ENCODE measurements around the gene DGKA.
"Not testable (repeated sequence)": the region's sequence is repeated elsewhere in the genome, so short reads cannot be mapped to it uniquely, and the experiment has no call there.

Gene DGKA

DNA sequence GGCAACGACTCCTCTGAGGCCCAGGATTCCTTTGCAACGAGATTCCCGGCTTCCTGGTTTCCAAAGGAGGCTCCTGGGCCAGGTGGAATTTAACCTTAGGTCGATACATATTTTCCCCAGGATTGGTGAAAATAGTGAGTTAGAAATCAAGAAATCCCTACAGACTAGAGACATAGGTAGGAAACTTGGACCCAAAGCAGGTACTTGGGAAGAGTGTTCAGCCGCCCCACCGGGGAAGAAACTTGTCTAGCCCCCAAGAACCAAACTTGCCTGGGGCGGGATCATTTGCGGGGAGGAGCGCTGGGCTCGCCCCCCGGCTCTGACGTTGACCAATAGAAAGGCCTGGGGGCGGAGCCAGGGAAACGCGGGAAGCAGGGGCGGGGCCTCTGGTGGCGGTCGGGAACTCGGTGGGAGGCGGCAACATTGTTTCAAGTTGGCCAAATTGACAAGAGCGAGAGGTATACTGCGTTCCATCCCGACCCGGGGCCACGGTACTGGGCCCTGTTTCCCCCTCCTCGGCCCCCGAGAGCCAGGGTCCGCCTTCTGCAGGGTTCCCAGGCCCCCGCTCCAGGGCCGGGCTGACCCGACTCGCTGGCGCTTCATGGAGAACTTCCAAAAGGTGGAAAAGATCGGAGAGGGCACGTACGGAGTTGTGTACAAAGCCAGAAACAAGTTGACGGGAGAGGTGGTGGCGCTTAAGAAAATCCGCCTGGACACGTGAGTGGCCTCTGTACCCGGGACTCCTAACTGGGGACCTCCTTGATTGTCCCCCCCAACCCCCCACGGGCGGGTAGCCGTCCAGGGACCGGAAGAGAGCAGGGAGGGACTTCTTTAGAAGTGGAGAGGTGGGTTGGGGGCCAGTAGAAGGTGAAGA lies 35.7 kb downstream of the DGKA start, which contains the start of gene CDK2:
TSS of gene CDK2 (plus strand) at position 423 of the 874 bp plus-strand sequence. CDS start at position 602, 179 bp downstream.
- in situ Hi-C loops (cut with HindIII; ENCODE audit: low sequenced_read_pairs) = no loop called here

DNA sequence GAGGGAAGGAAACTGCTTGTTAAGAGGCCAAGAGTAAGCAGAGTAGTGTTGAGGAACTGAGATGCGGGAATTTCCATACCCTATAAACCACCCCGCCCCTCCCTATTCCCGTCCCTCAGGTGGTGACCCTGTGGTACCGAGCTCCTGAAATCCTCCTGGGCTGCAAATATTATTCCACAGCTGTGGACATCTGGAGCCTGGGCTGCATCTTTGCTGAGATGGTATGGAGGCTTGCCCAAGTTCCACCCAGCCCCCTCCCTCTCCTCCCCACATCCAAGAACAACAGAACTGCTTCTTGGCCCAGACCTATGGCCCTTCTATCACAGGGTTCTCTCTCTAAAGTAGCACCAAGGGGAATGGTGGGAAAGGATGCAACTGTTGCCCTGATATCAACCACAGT lies 38.4 kb downstream of the DGKA start:
- in situ Hi-C loops (cut with HindIII; ENCODE audit: low sequenced_read_pairs) = no loop called here

DNA sequence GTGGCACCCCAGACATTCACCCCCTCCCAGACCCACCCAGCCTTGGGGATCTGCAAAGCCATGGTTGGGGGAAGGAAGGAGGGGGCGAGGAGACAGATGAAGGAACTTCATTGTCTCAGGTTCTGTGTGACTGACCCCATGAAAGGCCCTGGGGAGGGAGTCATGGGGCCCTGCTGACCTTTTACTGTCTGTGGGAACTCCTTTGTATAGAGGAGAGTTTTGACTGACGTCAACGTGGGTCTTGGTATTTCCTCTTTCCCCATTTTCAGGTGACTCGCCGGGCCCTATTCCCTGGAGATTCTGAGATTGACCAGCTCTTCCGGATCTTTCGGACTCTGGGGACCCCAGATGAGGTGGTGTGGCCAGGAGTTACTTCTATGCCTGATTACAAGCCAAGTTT lies 39.8 kb downstream of the DGKA start:
- in situ Hi-C loops (cut with HindIII; ENCODE audit: low sequenced_read_pairs) = no loop called here

DNA sequence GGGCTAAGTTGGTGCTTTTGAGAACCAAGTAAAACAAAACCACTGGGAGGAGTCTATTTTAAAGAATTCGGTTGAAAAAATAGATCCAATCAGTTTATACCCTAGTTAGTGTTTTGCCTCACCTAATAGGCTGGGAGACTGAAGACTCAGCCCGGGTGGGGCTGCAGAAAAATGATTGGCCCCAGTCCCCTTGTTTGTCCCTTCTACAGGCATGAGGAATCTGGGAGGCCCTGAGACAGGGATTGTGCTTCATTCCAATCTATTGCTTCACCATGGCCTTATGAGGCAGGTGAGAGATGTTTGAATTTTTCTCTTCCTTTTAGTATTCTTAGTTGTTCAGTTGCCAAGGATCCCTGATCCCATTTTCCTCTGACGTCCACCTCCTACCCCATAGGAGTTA lies 41.1 kb downstream of the DGKA start:
- in situ Hi-C loops (cut with HindIII; ENCODE audit: low sequenced_read_pairs) = no loop called here

DNA sequence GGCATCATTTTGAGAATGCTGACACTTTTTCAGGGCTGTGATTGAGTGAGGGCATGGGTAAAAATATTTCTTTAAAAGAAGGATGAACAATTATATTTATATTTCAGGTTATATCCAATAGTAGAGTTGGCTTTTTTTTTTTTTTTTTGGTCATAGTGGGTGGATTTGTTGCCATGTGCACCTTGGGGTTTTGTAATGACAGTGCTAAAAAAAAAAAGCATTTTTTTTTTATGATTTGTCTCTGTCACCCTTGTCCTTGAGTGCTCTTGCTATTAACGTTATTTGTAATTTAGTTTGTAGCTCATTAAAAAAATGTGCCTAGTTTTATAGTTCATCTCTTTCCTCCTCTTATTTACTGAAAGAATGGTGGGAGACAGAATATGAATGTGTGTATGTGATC lies 41.5 kb downstream of the DGKA start:
- in situ Hi-C loops (cut with HindIII; ENCODE audit: low sequenced_read_pairs) = no loop called here

DNA sequence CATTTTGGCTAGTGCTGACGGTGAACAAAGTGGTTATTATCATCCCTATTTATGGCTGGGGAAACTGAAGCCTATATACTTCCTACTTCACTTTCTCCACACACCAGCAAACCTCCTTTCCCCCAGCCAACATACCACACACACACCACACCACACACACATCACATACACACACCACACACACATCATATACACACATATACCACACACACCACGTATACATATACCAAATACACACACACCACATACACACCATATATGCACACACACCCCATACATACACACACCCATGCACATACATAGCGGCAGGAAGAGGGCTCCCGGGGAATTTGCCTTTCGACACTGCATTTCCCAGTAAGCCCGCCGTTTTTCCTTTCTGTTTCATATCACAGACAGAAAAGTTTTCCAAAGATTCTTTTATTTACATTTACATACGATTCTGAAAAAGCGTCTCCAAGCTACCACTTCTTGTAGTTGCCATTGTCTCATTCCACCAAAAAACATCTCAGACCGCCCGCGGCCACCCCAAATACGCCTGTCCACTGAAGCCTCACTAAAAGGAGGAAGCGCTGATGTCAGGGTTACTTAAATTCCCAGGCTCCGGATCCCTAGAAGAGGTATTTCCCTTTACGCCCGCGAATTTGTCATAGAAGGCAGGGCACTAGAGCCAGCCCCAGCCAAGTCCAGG lies 42.1 kb downstream of the DGKA start:
- in situ Hi-C loops (cut with HindIII; ENCODE audit: low sequenced_read_pairs) = no loop called here

DNA sequence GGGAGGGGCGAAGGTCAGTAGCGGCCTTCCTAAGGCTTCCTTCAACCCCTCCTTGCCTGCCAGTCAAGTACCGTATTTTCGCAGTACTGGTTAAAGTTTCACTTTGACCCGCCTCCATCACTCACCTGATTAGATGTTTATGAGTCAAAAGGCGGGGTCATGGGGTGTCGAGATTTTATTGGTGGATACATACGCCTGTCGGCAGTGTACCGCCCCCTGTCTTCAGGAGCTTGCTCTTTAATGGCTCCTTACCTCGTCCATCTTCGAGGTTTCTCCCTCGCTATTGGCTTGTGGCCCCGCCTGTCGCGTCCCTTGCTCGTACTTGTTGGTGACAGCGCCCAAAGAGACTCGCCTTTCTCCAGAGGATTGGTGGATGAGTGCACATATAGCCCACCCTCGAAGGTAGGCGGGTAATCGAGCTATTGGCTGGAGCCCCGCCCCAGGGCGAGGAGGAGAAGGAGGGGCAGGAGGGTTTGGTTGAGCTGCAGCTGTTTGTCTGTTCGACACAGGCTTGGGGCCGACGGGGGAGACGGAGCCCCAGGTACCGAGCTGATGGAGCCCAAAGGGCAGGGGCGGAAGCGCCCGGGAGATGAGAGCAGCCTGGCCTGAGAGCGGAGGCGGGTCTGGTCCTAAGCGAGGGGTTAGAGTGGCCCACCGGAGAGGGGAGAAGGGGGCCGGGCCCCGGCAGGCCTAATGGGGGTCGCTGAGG lies 42.8 kb downstream of the DGKA start, which contains the start of gene RAB5B:
TSS of gene RAB5B (plus strand) at position 480 of the 709 bp plus-strand sequence. CDS start 12,883 bp downstream, outside the sequence.
- in situ Hi-C loops (cut with HindIII; ENCODE audit: low sequenced_read_pairs) = no loop called here

DNA sequence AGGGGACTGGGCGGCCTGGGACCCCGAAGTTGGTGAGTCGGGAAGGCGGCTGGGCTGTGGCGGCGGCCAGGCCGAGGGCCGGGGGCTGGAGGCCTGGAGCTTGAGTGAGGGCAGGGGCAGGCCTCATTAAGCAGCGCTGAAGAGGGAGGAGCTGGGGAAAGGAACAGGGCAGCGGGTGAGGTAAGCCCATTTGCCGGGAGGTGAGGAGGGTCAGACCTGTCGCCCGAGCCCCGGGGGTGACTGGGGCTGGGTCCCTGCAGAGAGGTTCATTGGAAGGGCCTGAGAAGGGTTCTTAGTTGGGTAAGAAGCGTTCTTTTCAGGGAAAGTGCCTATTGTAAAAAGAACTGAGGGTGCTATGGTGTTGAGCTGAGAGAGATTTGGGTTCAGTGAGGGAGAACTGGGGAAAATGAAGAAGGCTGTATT lies 43.4 kb downstream of the DGKA start:
- in situ Hi-C loops (cut with HindIII; ENCODE audit: low sequenced_read_pairs) = no loop called here

DNA sequence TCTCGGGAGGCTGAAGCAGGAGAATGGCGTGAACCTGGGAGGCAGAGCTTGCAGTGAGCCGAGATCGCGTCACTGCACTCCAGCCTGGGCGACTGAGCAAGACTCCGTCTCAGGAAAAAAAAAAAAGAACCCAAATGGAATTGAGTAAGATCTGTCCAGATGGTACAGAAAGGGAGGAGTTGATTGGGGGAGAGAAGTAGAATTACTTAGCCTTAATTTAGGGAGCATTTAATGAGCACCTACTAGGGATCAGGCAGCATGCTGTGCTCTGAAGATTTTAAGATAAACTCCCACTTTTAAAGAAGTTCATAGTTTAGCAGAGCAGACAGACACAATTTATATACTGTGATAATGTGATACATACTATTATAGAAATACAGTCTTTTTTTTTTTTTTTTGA lies 47.4 kb downstream of the DGKA start:
- in situ Hi-C loops (cut with HindIII; ENCODE audit: low sequenced_read_pairs) = no loop called here

DNA sequence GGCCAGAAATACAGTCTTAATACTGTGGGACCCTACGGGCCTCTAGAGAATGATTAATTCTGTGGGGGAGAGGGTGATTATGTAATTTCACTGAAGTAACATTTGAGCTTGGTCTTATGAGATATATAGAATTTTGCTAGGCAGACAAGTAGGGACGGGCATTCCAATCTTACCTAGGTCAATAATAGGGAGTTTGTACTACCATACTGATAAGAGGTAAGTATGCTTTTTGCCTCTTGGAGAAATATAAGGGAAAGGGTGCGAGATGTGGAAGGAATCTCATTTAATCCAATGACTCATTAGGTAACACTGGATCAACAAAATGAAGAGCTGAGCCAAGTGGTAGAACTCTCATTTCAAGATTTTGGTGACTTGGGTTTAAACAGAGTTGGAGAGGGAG lies 48.1 kb downstream of the DGKA start:
- in situ Hi-C loops (cut with HindIII; ENCODE audit: low sequenced_read_pairs) = no loop called here

DNA sequence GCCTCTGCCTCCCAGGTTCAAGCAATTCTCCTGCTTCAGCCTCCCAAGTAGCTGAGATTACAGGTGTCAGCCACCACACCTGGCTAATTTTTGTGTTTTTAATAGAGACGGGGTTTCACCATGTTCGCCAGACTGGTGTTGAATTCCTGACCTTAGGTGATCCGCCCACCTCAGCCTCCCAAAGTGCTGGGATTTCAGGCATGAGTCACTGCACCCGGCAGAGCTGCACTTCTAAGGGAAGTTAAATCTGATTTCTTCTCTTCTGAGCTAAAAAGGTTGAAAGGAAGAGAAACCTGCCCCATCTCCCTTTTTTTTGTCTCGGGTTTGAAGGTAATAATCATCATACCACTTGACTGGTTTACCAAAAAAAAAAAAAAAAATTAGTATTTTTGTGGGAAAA lies 50.9 kb downstream of the DGKA start:
- in situ Hi-C loops (cut with HindIII; ENCODE audit: low sequenced_read_pairs) = not testable (repeated sequence)

DNA sequence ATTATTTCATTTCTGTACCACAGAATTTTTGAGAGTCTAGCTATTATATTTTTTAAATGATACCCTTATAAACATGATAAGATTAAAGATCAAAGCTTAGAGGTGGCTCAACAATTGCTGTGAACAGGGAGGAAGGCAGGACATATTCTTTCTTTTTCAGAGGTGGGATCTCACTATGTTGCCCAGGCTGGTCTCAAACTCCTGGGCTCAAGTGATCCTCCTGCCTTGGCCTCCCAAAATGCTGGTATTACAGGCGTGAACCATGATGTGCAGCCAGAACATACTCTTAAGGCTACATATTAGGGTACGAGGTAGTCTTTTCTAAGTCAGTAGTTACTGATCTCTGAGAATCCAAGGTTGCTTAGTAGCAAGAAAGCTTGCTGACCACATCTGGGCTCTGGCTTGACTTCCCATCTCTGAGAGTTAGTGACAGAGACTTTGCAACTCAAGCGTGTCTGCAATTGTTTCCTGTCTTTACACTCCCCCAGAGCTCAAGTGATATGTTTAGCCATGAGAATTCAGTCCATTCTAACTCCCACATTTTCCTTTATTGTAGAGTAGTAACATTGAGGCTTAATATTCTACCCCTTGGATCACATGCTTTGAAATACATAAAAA lies 51.5 kb downstream of the DGKA start:
- in situ Hi-C loops (cut with HindIII; ENCODE audit: low sequenced_read_pairs) = no loop called here

DNA sequence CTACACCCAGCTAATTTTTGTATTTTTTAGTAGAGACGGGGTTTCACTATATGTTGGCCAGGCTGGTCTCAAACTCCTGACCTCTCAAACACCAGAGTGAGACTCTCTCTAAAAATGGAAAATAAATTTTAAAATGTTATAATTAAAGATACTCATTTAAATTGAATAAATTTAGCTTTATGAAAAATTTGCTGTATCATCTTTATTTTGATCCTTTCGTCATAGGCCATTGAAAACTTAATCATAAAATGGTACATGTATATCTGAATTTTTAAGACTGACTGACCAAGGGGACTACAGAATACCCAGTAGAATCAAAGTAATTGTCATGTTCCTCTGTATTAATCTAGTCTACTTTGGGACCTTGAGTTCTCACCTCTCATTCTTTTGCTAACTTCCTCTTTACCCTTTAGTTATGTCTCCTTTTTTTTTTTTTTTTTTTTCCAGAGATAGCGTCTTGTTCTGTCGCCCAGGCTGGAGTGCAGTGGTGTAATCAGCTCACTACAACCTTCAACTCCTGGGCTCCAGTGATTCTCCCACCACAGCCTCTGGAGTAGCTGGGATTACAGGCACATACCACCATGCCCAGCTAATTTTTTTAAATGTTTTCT lies 52.4 kb downstream of the DGKA start:
- in situ Hi-C loops (cut with HindIII; ENCODE audit: low sequenced_read_pairs) = no loop called here

DNA sequence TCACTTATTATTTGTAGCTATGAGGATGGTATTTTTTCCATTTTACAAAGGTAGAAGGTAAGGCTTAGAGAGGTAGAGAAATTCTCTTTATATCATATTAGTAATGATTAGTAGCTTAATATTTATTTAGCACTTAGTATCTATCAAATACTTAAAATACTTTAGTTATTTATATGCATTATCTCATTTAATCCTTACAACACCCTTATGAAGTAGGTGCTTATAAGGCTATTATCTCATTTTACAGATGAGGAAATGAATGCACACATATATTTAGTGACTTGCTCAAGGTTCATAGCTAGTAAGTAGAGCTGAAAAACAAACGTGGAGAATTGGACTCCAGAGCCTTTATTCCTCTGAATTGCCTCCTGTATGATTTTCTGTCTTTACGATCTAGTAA lies 53.9 kb downstream of the DGKA start:
- in situ Hi-C loops (cut with HindIII; ENCODE audit: low sequenced_read_pairs) = no loop called here

DNA sequence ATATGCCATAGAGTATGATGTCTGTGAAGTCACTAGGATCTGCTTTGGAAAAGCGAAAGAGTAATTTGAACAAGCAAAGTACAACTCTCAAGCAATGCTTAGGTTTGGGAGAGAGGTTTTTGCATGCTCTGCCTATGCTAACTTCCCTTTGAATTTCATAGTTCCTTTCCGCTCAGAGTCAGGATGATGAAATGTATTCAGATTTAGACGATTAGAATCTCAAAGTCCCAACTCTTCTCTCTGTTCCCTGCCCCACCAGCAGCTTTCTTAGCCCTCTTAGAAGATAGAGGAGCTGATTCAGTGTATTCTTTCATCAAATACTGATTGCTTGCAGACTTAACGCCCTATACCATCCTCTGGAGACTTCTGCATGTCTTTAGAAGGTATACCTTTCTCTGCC lies 54.4 kb downstream of the DGKA start:
- in situ Hi-C loops (cut with HindIII; ENCODE audit: low sequenced_read_pairs) = no loop called here

DNA sequence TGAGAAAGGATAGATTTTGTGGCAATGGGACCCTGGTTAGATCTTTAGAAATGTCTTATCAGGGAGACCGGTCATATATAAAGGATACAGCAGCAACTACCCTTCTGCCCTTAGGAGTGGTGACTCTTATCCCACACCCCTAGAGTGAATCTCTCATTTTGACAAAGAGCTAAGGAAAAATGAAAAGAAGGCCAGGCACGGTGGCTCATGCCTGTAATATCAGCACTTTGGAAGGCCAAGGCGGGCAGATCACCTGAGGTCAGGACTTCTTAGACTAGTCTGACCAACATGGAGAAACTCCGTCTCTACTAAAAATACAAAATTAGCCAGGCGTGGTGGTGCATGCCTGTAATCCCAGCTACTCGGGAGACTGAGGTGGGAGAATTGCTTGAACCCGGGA lies 55.0 kb downstream of the DGKA start:
- in situ Hi-C loops (cut with HindIII; ENCODE audit: low sequenced_read_pairs) = not testable (repeated sequence)

DNA sequence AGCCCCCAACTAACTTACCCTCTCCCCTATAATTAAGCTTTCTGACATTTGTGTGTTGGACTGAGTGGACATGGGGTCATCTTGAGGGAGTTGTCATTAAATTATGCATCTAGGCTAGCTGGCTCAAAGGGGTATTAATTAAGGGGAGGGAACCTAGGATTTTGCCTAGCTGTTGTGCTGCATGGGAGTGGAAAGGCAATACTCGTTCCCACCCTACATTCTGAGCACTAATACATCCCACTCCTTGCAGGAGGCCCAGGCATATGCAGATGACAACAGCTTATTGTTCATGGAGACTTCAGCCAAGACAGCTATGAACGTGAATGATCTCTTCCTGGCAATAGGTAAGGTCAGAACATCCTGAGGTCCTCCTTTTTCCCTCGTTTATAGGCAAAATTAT lies 60.1 kb downstream of the DGKA start:
- in situ Hi-C loops (cut with HindIII; ENCODE audit: low sequenced_read_pairs) = no loop called here

DNA sequence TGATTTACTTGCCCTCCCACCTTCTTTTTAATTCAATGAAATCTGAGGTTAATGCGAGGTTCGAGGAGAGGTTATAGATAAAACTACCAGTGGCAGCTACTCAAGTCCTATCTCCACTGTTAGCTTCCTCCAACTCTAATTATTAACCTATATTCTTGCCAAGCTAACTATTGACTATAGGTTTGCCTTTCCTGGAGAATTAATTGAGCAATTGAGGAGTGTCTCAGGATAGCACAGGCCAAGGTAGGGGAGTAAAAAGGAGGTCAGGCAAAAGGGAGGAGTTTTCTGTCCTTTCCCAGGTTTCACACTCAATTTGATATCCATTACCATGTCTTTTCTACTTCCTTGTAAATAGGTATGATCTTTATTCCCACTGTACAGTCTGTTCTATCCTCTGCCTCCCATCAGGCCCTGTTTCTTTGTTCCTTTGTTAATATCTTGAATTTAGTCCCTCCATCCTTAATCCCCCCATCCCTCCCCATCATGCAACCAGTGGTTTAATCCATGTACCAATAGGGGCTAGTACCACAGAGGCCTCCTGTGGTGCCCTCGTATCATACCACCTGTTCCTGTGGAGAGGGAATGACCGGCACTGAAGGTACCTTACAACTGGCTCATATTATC lies 62.4 kb downstream of the DGKA start:
- in situ Hi-C loops (cut with HindIII; ENCODE audit: low sequenced_read_pairs) = no loop called here

DNA sequence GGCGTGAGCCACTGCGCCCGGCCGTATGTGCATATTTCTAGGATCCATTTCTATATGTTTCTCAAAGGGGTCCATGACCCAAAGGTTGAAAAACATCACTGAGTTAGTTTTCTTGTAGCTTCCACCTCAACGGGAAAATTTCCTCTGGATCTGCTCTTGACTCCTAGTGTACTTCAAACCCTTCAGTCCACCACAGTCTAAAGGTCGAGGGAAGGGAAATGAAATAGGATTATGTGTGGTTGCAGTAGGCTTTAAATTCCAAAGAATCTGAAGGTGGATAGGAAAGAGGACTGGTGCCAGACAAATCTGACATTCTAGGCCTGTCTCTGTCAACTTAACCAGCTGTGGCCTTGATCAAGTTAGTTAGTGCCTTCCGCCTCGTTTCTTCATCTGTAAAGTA lies 64.4 kb downstream of the DGKA start:
- in situ Hi-C loops (cut with HindIII; ENCODE audit: low sequenced_read_pairs) = no loop called here

DNA sequence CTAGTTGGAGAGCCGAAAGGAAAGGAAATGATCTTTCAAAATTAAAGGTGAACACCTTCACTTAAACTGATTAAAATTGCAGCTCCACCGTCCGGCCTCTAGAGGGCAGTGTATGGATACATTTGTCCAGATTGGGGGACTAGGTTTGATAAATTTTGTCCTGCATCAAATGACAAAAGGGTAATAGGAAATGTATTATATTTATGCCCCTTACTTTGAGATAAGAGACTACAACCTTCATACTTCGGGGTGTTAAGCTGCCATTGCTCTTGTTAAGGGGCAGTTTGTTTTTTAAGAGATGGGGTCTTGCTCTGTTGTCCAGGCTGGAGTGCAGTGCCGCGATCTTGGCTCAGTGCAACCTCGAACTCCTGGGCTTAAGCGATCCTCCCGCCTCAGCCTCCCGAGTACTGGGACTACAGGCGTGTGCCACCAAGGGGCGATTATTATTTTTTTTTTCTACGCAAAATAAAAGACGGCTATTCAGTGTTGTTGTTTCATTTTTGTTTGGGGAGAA lies 65.3 kb downstream of the DGKA start:
- in situ Hi-C loops (cut with HindIII; ENCODE audit: low sequenced_read_pairs) = no loop called here

Measured in DLD1 (cell line).